ENCODE data around the gene EMC6. TPM values are rescaled to one million over a fixed set of nuclear protein-coding genes. Genes with fewer than 3 reads are reported as not detected.

EMC6 gene
- total RNA-seq (2022; extraction: Qiagen RNA extraction; ENCODE audit: low read depth): 114 to 166 TPM (median 151 TPM) in 5 replicates

DNA sequence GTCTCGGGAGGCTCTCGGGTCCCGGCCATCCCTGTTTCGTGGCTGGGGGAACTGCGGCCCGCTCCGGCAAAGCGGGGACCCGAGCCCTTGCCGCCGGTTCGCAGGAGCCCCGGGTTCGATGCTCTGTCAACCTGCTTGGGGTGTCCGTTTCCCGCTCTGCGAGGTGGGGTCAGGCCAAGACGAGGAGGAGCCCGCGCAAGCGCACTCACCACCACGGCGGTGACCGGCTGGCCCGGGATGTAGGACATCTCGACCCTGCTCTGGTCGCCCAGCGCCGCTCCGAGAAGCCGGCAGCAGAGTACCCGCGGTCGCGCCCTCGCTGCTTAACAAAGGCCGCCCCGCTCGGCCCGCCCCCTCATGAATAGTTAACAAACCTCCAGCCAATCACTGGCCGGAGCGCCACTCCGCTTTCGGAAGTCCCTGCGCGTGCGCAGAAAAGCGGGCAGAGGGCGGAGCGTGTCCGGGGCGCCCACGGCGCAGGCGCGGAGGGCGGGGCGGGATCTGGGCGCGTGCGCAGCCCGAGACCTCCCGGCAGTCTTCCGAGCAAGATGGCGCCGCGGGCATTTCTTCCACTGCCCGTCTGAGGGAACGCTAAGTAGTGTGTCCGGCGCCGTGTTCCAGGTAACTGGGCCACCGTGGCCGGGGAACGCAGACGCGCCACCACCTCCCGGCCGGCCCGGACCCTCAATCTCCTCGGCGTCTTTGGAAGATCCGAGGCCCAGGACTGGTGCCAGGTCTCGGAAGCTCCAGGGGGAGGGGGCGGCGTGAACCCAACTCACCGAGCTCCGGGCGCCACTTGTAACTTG, at the start of gene EMC6, which contains the start of gene TAX1BP3:
TSS of gene EMC6 (plus strand) at position 534 of the 806 bp plus-strand sequence. CDS start 335 bp downstream, outside the sequence.
TSS of gene TAX1BP3 (minus strand) at position 300 of the 806 bp plus-strand sequence. CDS start at position 248, 52 bp downstream.

DNA sequence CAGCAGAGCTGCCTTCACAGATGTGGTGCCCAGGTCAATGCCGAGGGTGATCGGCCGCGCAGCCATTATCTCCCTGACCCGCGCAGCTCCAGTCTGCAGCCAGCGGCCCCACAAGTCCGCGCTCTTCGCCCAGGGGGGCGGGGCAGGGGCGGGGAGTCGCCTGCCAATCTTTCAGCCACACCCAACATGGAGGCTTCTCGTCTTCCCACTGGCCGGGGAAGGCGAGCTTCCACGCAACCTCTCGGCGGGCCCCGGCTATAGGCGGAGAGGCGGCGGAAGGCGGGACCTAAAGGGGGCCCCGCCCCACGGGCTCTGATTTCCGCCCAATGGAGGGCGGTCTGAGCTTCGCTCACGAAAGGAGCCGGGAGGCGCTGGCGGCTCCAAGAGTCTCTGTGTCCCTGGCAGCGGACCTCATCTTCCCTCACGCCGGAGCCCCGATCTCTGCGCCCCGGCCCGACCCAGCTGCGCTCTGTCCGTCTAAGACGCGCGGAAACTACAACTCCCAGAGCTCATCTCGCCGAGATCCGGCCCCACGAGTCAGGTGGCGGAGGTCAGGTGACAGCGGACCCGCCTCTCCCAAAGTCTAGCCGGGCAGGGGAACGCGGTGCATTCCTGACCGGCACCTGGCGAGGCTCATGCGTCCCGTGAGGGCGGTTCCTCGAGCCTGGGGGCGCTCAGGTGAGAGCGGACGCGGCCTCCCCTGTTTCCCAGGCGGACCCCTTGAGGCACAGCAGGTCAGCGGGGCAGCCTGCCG, 32.3 kb upstream of the EMC6 start, which contains the start of the genes CTNS and SHPK:
TSS of gene CTNS (plus strand) at position 607 of the 754 bp plus-strand sequence. CDS start 3,447 bp downstream, outside the sequence.
TSS of gene SHPK (minus strand) at position 97 of the 754 bp plus-strand sequence. CDS start at position 66, 31 bp downstream.

DNA sequence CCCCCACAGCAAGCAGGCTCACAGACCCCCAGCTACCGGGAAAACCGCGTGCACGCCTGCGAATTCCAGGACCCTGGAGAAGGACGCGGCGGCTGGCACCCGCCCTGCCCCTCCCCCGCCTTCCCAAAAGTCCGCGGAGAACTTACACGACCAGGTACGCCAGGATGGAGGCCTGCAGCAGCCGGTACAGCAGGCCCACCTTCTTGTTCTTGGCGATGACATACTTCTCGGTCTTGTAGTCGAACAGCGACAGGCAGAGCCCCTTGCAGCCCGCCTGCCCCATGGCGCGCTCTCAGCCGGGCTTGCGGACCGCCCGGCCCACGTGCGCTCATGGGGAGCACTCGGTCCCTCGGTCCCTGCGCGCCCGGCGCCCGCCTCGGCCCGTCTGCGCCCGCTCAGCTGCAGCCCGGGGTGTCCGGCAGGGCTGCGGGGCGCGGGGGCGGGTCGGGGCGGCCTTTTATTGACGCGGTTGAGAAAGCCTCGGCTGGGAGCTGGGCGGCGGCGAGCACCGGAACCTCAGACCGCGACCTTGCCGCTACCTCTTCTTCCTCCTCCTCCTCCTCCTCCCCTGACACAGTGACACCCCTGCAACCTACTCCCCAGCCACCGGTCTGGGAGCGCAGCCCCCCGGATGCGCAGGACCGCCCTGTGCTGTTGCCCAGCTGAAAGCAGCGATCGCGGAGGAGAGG, 27.3 kb downstream of the EMC6 start, which contains the start of gene P2RX5:
TSS of gene P2RX5 (minus strand) at position 433 of the 689 bp plus-strand sequence. CDS start at position 283, 150 bp downstream.

Other genes starting within 250 kb of the EMC6 start
- gene OR1E2, start 235.0 kb upstream of the EMC6 start, total RNA-seq (2022; extraction: Qiagen RNA extraction; ENCODE audit: low read depth): not detected in 5 replicates
- not detected in 5 replicates for gene SPATA22, start 197.0 kb upstream of the EMC6 start, total RNA-seq (2022; extraction: Qiagen RNA extraction; ENCODE audit: low read depth)
- not detected in 5 replicates for gene ASPA, start 192.8 kb upstream of the EMC6 start, total RNA-seq (2022; extraction: Qiagen RNA extraction; ENCODE audit: low read depth)
- 0.15 to 0.92 TPM (median 0.33 TPM) in 5 replicates for gene TRPV3, start 111.0 kb upstream of the EMC6 start, total RNA-seq (2022; extraction: Qiagen RNA extraction; ENCODE audit: low read depth)
- 3.9 to 5.3 TPM (median 4.9 TPM) in 5 replicates for gene TRPV1, start 59.4 kb upstream of the EMC6 start, total RNA-seq (2022; extraction: Qiagen RNA extraction; ENCODE audit: low read depth)
- gene SHPK, start 32.6 kb upstream of the EMC6 start, total RNA-seq (2022; extraction: Qiagen RNA extraction; ENCODE audit: low read depth): 10.5 to 17.7 TPM (median 16.4 TPM) in 5 replicates
- 11.8 to 16.0 TPM (median 13.6 TPM) in 5 replicates for gene CTNS, start 32.1 kb upstream of the EMC6 start, total RNA-seq (2022; extraction: Qiagen RNA extraction; ENCODE audit: low read depth)
- 273 to 364 TPM (median 322 TPM) in 5 replicates for gene TAX1BP3, start 234 bp upstream of the EMC6 start, total RNA-seq (2022; extraction: Qiagen RNA extraction; ENCODE audit: low read depth)
- 14.6 to 26.1 TPM (median 23.8 TPM) in 5 replicates for gene P2RX5, start 27.3 kb downstream of the EMC6 start, total RNA-seq (2022; extraction: Qiagen RNA extraction; ENCODE audit: low read depth)
- 12.3 to 14.9 TPM (median 13.3 TPM) in 5 replicates for gene HASPIN, start 55.1 kb downstream of the EMC6 start, total RNA-seq (2022; extraction: Qiagen RNA extraction; ENCODE audit: low read depth)
- 81.5 to 101 TPM (median 95.8 TPM) in 5 replicates for gene ITGAE, start 132.4 kb downstream of the EMC6 start, total RNA-seq (2022; extraction: Qiagen RNA extraction; ENCODE audit: low read depth)
- gene NCBP3, start 177.4 kb downstream of the EMC6 start, total RNA-seq (2022; extraction: Qiagen RNA extraction; ENCODE audit: low read depth): 27.7 to 36.5 TPM (median 32.2 TPM) in 5 replicates
- gene CAMKK1, start 224.2 kb downstream of the EMC6 start, total RNA-seq (2022; extraction: Qiagen RNA extraction; ENCODE audit: low read depth): 17.9 to 21.0 TPM (median 20.2 TPM) in 5 replicates
- 0.05 TPM in 1 of 5 replicates, not detected in the others for gene P2RX1, start 247.7 kb downstream of the EMC6 start, total RNA-seq (2022; extraction: Qiagen RNA extraction; ENCODE audit: low read depth)